H9 (cell line): ENCODE results near the gene TEX55. TPM values are rescaled to one million over a fixed set of nuclear protein-coding genes. Genes with fewer than 3 reads are reported as not detected.

Source experiments
- DNase-seq: peaks from one replicate; pipeline ENCODE4 v3.0.0-alpha.2; 2017
- H2AFZ ChIP-seq: one replicate; pipeline ENCODE4 v1.6.1; 2013; ENCODE audit warnings: mild to moderate bottlenecking, low read length, control low read depth, moderate library complexity
- H2AK5ac ChIP-seq: 2 replicates; pipeline ENCODE4 v1.6.1; 2013; ENCODE audit warnings: low read length, control low read depth, mixed read lengths; ENCODE audit not compliant: insufficient read length
- H2BK120ac ChIP-seq: one replicate; pipeline ENCODE4 v1.6.1; 2013; ENCODE audit warnings: low read depth, mild to moderate bottlenecking, low read length, control low read depth, inconsistent platforms; ENCODE audit not compliant: poor library complexity, severe bottlenecking
- H2BK12ac ChIP-seq: 2 replicates; pipeline ENCODE4 v1.6.1; 2013; ENCODE audit warnings: low read length, control low read depth, mixed read lengths, low read depth; ENCODE audit not compliant: insufficient read length
- H2BK15ac ChIP-seq: 2 replicates; pipeline ENCODE4 v1.6.1; 2013; ENCODE audit warnings: low read depth, low read length, control low read depth
- H2BK20ac ChIP-seq: one replicate; pipeline ENCODE4 v1.6.1; 2013; ENCODE audit warnings: low read depth, mild to moderate bottlenecking, low read length, control low read depth, inconsistent platforms; ENCODE audit not compliant: poor library complexity, severe bottlenecking
- H2BK5ac ChIP-seq: 2 replicates; pipeline ENCODE4 v1.6.1; 2013; ENCODE audit warnings: low read length, control low read depth, mixed read lengths; ENCODE audit not compliant: insufficient read length
- H3K14ac ChIP-seq: 2 replicates; pipeline ENCODE4 v1.6.1; 2013; ENCODE audit warnings: low read length, control low read depth; ENCODE audit not compliant: insufficient read depth
- H3K18ac ChIP-seq: 2 replicates; pipeline ENCODE4 v1.6.1; 2013; ENCODE audit warnings: low read depth, mild to moderate bottlenecking, mixed read lengths, low read length, control low read depth; ENCODE audit not compliant: insufficient read length
- H3K23ac ChIP-seq: 2 replicates; pipeline ENCODE4 v1.6.1; 2013; ENCODE audit warnings: low read length, control low read depth, mixed read lengths, low read depth; ENCODE audit not compliant: insufficient read length
- H3K23me2 ChIP-seq: 2 replicates; pipeline ENCODE4 v1.6.1; 2013; ENCODE audit warnings: low read depth, mild to moderate bottlenecking, mixed read lengths, low read length, control low read depth; ENCODE audit not compliant: insufficient read length, poor library complexity, severe bottlenecking
- H3K27ac ChIP-seq: 2 replicates; pipeline ENCODE4 v1.5.1; 2013; ENCODE audit warnings: low read length, control low read depth, mixed read lengths, low read depth; ENCODE audit not compliant: insufficient read length
- H3K27me3 ChIP-seq: 2 replicates; pipeline ENCODE4 v1.6.1; 2013; ENCODE audit warnings: low read length, control low read depth, inconsistent platforms; ENCODE audit not compliant: insufficient read depth
- H3K4ac ChIP-seq: 2 replicates; pipeline ENCODE4 v1.6.1; 2013; ENCODE audit warnings: low read depth, mild to moderate bottlenecking, control low read depth, inconsistent platforms, low read length, moderate library complexity
- H3K4me1 ChIP-seq: 2 replicates; pipeline ENCODE4 v1.6.1; 2013; ENCODE audit warnings: low read length, control low read depth, inconsistent platforms; ENCODE audit not compliant: insufficient read depth
- H3K4me2 ChIP-seq: 2 replicates; pipeline ENCODE4 v1.6.1; 2013; ENCODE audit warnings: low read length, control low read depth, mixed read lengths; ENCODE audit not compliant: insufficient read length, insufficient read depth
- H3K56ac ChIP-seq: 2 replicates; pipeline ENCODE4 v1.6.1; 2013; ENCODE audit warnings: low read depth, mild to moderate bottlenecking, mixed read lengths, low read length, control low read depth; ENCODE audit not compliant: insufficient read length
- H3K79me1 ChIP-seq: 2 replicates; pipeline ENCODE4 v1.6.1; 2013; ENCODE audit warnings: low read depth, mild to moderate bottlenecking, moderate library complexity, low read length, control low read depth, inconsistent platforms; ENCODE audit not compliant: insufficient read depth, poor library complexity, severe bottlenecking
- H3K79me2 ChIP-seq: 2 replicates; pipeline ENCODE4 v1.6.1; 2013; ENCODE audit warnings: low read length, control low read depth, inconsistent platforms; ENCODE audit not compliant: insufficient read depth
- H3K9ac ChIP-seq: 2 replicates; pipeline ENCODE4 v1.6.1; 2013; ENCODE audit warnings: low read length, control low read depth, mixed read lengths; ENCODE audit not compliant: insufficient read length; ENCODE audit errors: extremely low read depth
- H3K9me3 ChIP-seq: one replicate; pipeline ENCODE4 v1.6.1; 2013; ENCODE audit warnings: low read depth, low read length, inconsistent platforms; ENCODE audit not compliant: control insufficient read depth
- H3T11ph ChIP-seq: one replicate; pipeline ENCODE4 v1.6.1; 2013; ENCODE audit warnings: mild to moderate bottlenecking, low read length, control low read depth, inconsistent platforms
- H4K20me1 ChIP-seq: one replicate; pipeline ENCODE4 v1.6.1; 2013; ENCODE audit not compliant: control insufficient read depth, insufficient read length, insufficient read depth
- H4K5ac ChIP-seq: 2 replicates; pipeline ENCODE4 v1.6.1; 2013; ENCODE audit warnings: low read depth, mild to moderate bottlenecking, mixed read lengths, low read length, control low read depth; ENCODE audit not compliant: insufficient read length
- H4K8ac ChIP-seq: replicated peaks from 2 replicates; pipeline ENCODE4 v1.6.1; 2013; ENCODE audit warnings: low read length, control low read depth, mixed read lengths, low read depth; ENCODE audit not compliant: insufficient read length
- H4K91ac ChIP-seq: 2 replicates; pipeline ENCODE4 v1.6.1; 2013; ENCODE audit warnings: low read depth, mild to moderate bottlenecking, moderate library complexity, mixed read lengths, low read length, control low read depth; ENCODE audit not compliant: insufficient read length
- H3K27ac Mint-ChIP-seq, 3 experiments: 2 replicates in 2 of 3; 3 replicates in 1 of 3; pipeline ENCODE4 v1.8.0; 2020 to 2021; ENCODE audit warnings: mixed read lengths in 3 of 3, mild to moderate bottlenecking in 1 of 3, moderate library complexity in 1 of 3
- H3K27me3 Mint-ChIP-seq: 2 replicates; pipeline ENCODE4 v1.8.0; 2021; ENCODE audit warnings: low read depth, mild to moderate bottlenecking, moderate library complexity, mixed read lengths
- H3K36me3 Mint-ChIP-seq, 3 experiments: 2 replicates in 2 of 3; 3 replicates in 1 of 3; pipeline ENCODE4 v1.8.0; 2020 to 2021; ENCODE audit warnings: low read depth in 3 of 3, mixed read lengths in 3 of 3; ENCODE audit not compliant: insufficient read depth in 1 of 3
- H3K4me1 Mint-ChIP-seq, 2 experiments: 2 replicates each; pipeline ENCODE4 v1.8.0; 2020; ENCODE audit warnings: mixed read lengths in 2 of 2
- H3K4me3 Mint-ChIP-seq, 2 experiments: 2 replicates in 1 of 2; 3 replicates in 1 of 2; pipeline ENCODE4 v1.8.0; 2020 to 2021; ENCODE audit warnings: mild to moderate bottlenecking in 2 of 2, mixed read lengths in 2 of 2, moderate library complexity in 1 of 2
- H3K9me3 Mint-ChIP-seq, 2 experiments: 2 replicates in 1 of 2; 3 replicates in 1 of 2; pipeline ENCODE4 v1.8.0; 2020; ENCODE audit warnings: mild to moderate bottlenecking in 2 of 2, mixed read lengths in 2 of 2, moderate library complexity in 1 of 2
- CTCF ChIP-seq: fragments of 200-600 bp; sonication (generic); conservative IDR thresholded peaks from 3 replicates; pipeline ENCODE4 v1.8.0; 2021; ENCODE audit warnings: antibody characterized with exemption, mild to moderate bottlenecking
- WGBS: extraction: QIAGEN DNeasy Blood & Tissue Kit; methylation state at CpG from one replicate; pipeline ENCODE4 v1.1.7; 2013; ENCODE audit warnings: missing lambda C conversion rate, low lambda C conversion rate, mixed read lengths; ENCODE audit not compliant: insufficient read length; ENCODE audit errors: extremely low coverage; 5-methylcytosine and 5-hydroxymethylcytosine counted together
- total RNA-seq: library from RNA; stranded (reverse); gene quantifications from 2 replicates; pipeline ENCODE4 v1.2.1, GENCODE V29; 2021

Gene TEX55
- total RNA-seq, 1 experiment from 2014 or later, result not detected

- H2BK15ac ChIP-seq, result no peak overlapping the region
- H3K79me1 ChIP-seq, result no peaks in the 10 kb centered on the region
- no peaks in the 10 kb centered on the region for H3K23me2 ChIP-seq
- H4K20me1 ChIP-seq, result no peaks in the 10 kb centered on the region
- no peak for DNase-seq
- no peak overlapping the region for H3K14ac ChIP-seq
- H3K23ac ChIP-seq, result no peak overlapping the region
- no peak overlapping the region for H2BK120ac ChIP-seq
- Mint-ChIP-seq H3K4me1 (peaks cover 0 to 4% of the 10 kb centered on the region in 2 experiments; a peak in 1 of 4 replicates), H3K27ac (no peak overlapping the region), H3K9me3 (no peaks in the 10 kb centered on the region), H3K36me3 (no peaks in the 10 kb centered on the region), H3K27me3 (no peaks in the 10 kb centered on the region; the same call in 1 of the 2 replicates), H3K4me3 (no peak overlapping the region)
- H3K79me2 ChIP-seq, result no peaks in the 10 kb centered on the region
- H3K27ac ChIP-seq, result no peak overlapping the region
- WGBS, result no CpG with 5 or more reads among the region's 7 CpGs
- no peak overlapping the region for H3T11ph ChIP-seq
- H3K9ac ChIP-seq, result no peak overlapping the region
- H2BK20ac ChIP-seq, result no peak overlapping the region
- no peak overlapping the region for H4K8ac ChIP-seq
- no peak overlapping the region for H2BK12ac ChIP-seq
- no peak overlapping the region for H3K56ac ChIP-seq
- H2AFZ ChIP-seq, result no peak overlapping the region
- H4K5ac ChIP-seq, result no peak overlapping the region
- no peak overlapping the region for H2AK5ac ChIP-seq
- no peaks in the 10 kb centered on the region for H3K9me3 ChIP-seq
- H3K4me2 ChIP-seq, result no peak overlapping the region
- no peaks in the 10 kb centered on the region for H3K4me1 ChIP-seq
- H3K4ac ChIP-seq, result no peak overlapping the region
- H3K27me3 ChIP-seq, result no peaks in the 10 kb centered on the region
- TF ChIP-seq CTCF, result no peak
- H2BK5ac ChIP-seq, result no peak overlapping the region
- H4K91ac ChIP-seq, result no peak overlapping the region
- no peak overlapping the region for H3K18ac ChIP-seq
Observed at GRCh38 chr3:119184796-119185570, 39.0 kb downstream of the TEX55 start.
